ENCODE data around the gene UVRAG.
"Not testable (repeated sequence)": the region's sequence is repeated elsewhere in the genome, so short reads cannot be mapped to it uniquely, and the experiment has no call there.

- TF ChIP-seq, protein P1, sequence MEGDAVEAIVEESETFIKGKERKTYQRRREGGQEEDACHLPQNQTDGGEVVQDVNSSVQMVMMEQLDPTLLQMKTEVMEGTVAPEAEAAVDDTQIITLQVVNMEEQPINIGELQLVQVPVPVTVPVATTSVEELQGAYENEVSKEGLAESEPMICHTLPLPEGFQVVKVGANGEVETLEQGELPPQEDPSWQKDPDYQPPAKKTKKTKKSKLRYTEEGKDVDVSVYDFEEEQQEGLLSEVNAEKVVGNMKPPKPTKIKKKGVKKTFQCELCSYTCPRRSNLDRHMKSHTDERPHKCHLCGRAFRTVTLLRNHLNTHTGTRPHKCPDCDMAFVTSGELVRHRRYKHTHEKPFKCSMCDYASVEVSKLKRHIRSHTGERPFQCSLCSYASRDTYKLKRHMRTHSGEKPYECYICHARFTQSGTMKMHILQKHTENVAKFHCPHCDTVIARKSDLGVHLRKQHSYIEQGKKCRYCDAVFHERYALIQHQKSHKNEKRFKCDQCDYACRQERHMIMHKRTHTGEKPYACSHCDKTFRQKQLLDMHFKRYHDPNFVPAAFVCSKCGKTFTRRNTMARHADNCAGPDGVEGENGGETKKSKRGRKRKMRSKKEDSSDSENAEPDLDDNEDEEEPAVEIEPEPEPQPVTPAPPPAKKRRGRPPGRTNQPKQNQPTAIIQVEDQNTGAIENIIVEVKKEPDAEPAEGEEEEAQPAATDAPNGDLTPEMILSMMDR (IDR thresholded peaks at IDR 0.05; ENCODE audit: insufficient read depth, low read length, poor library complexity, severe bottlenecking): not testable (repeated sequence)
- TF ChIP-seq EZH2phosphoT487 (conservative IDR thresholded peaks at IDR 0.05; ENCODE audit: low read length): not testable (repeated sequence)
Measured at GRCh38 chr11:75853563-75853962, 38.6 kb downstream of the UVRAG start.
